Astrocyte (in vitro differentiated cells and primary cell): ENCODE data around the gene PIP.

Experiments used
- CTCF ChIP-seq: IDR thresholded peaks from 2 replicates; pipeline ENCODE4 v1.5.1; 2011; ENCODE audit warnings: low read depth, mild to moderate bottlenecking, inconsistent platforms, low read length, moderate library complexity; ENCODE audit not compliant: insufficient read depth
- EZH2 ChIP-seq: IDR thresholded peaks from 2 replicates; pipeline ENCODE4 v1.6.1; 2012; ENCODE audit warnings: mild to moderate bottlenecking, low read length, inconsistent platforms; ENCODE audit not compliant: insufficient read depth

DNA sequence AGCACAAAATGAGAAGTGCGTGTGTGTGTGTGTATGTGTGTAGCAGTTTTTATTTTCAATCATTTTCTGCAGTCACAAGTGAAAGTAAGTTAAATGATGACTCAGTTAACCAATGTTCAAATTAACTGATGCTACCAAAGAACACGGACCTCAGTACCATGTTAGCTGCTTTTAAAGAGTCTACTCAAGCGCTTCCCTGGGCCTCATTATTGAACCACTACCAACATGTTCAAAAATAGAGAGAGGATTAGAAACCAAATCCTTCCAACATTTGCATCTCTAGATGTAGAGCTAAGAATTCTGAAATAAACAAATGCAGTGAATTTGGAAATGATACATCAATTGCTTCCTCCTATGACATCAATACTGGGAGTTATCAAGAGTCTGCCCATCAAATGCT lies 51.1 kb downstream of the PIP start, which contains the start of gene TAS2R39:
- TF ChIP-seq EZH2 = no peak
- no peak for TF ChIP-seq CTCF
